ENCODE measurements around the gene PPM1H.
"Not testable (repeated sequence)": the region's sequence is repeated elsewhere in the genome, so short reads cannot be mapped to it uniquely, and the experiment has no call there.

Gene PPM1H

GRCh38 chr12:62907078-62907477 is 27.9 kb downstream of the PPM1H start:
- no peak for DNase-seq

- no peak for DNase-seq
Measured at GRCh38 chr12:62903151-62903550, 31.8 kb downstream of the PPM1H start.

GRCh38 chr12:62900686-62901272 is 34.2 kb downstream of the PPM1H start:
- no peak for DNase-seq

GRCh38 chr12:62899568-62900390 is 35.2 kb downstream of the PPM1H start:
- no peak for DNase-seq

- no peak for DNase-seq
Measured at GRCh38 chr12:62898526-62898925, 36.4 kb downstream of the PPM1H start.

GRCh38 chr12:62895351-62895877 is 39.5 kb downstream of the PPM1H start:
- DNase-seq: no peak

- DNase-seq: no peak
Measured at GRCh38 chr12:62893276-62893675, 41.7 kb downstream of the PPM1H start.

GRCh38 chr12:62891805-62892549 is 43.0 kb downstream of the PPM1H start:
- no peak for DNase-seq

- no peak for DNase-seq
Measured at GRCh38 chr12:62888454-62889110, 46.4 kb downstream of the PPM1H start.

GRCh38 chr12:62886796-62887195 is 48.2 kb downstream of the PPM1H start:
- DNase-seq: no peak

GRCh38 chr12:62885242-62885641 is 49.7 kb downstream of the PPM1H start:
- no peak for DNase-seq

GRCh38 chr12:62884832-62885231 is 50.1 kb downstream of the PPM1H start:
- DNase-seq: not testable (repeated sequence)

- no peak for DNase-seq
Measured at GRCh38 chr12:62882696-62883095, 52.3 kb downstream of the PPM1H start.

GRCh38 chr12:62882140-62882539 is 52.8 kb downstream of the PPM1H start:
- DNase-seq: no peak

- DNase-seq: no peak
Measured at GRCh38 chr12:62879691-62880090, 55.3 kb downstream of the PPM1H start.

GRCh38 chr12:62879228-62879627 is 55.7 kb downstream of the PPM1H start:
- DNase-seq: not testable (repeated sequence)

- no peak for DNase-seq
Measured at GRCh38 chr12:62878211-62878610, 56.7 kb downstream of the PPM1H start.

- no peak for DNase-seq
Measured at GRCh38 chr12:62876938-62877548, 57.9 kb downstream of the PPM1H start.

GRCh38 chr12:62873826-62874448 is 61.0 kb downstream of the PPM1H start:
- DNase-seq: no peak

GRCh38 chr12:62873116-62873825 is 61.7 kb downstream of the PPM1H start:
- no peak for DNase-seq

- no peak for DNase-seq
Measured at GRCh38 chr12:62868820-62869219, 66.1 kb downstream of the PPM1H start.

All from midbrain (tissue), 1 donor.